ENCODE results near the gene UBIAD1. TPM values are rescaled to one million over a fixed set of nuclear protein-coding genes. Genes with fewer than 3 reads are reported as not detected.

Gene UBIAD1
- total and polyA plus RNA-seq, 2 of the 4 experiments (the other 2 are of a cell fraction) = 6.3 to 9.5 TPM

DNA sequence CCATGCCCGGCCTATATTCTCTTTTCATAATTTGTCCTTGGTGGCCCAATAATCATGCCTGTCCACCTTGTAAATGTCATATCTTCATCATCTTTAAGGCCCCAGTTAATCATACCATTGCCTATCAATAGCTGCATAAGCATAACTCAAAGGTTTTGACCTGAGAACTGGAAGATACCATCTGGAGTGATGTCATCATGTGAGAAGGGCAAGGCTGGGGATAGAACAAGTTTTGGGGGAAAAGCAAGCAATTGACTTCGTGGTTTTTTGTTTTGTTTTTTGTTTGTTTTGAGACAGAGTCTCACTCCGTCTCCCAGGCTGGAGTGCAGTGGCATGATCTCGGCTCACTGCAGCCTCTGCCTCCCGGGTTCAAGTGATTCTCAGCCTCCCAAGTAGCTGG is 6.2 kb downstream of the UBIAD1 start:
- CTCF ChIA-PET = no interaction called here
- H3K4me1 ChIP-seq (ENCODE audit: control insufficient read depth, insufficient read depth, low read length) = peaks cover 11% of the 10 kb centered on the region; the same call in 1 of the 2 replicates
- no peak overlapping the region for H2BK120ac ChIP-seq (ENCODE audit: low read depth, low read length)
- no peaks in the 10 kb centered on the region for H3K27me3 ChIP-seq (ENCODE audit: control insufficient read depth, insufficient read depth, low read length)
- TF ChIP-seq, protein P1, sequence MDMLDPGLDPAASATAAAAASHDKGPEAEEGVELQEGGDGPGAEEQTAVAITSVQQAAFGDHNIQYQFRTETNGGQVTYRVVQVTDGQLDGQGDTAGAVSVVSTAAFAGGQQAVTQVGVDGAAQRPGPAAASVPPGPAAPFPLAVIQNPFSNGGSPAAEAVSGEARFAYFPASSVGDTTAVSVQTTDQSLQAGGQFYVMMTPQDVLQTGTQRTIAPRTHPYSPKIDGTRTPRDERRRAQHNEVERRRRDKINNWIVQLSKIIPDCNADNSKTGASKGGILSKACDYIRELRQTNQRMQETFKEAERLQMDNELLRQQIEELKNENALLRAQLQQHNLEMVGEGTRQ (IDR thresholded peaks at IDR 0.05; ENCODE audit: low read depth, low read length) = no peak
- TF ChIP-seq MAFK (IDR thresholded peaks at IDR 0.05; ENCODE audit: low read depth, low read length) (no peak), CHD1 (IDR thresholded peaks at IDR 0.05; ENCODE audit: low read depth, low read length) (no peak), MAZ (IDR thresholded peaks at IDR 0.05; ENCODE audit: borderline replicate concordance, low read depth, low read length) (no peak), BHLHE40 (IDR thresholded peaks at IDR 0.05; ENCODE audit: low read depth, low read length) (no peak), MXI1 (IDR thresholded peaks at IDR 0.05; ENCODE audit: borderline replicate concordance, low read depth, low read length) (no peak), SMC3 (IDR thresholded peaks at IDR 0.05; ENCODE audit: low read depth, low read length) (no peak), FOS (IDR thresholded peaks at IDR 0.05; ENCODE audit: low read depth, low read length) (no peak), POLR2A (IDR thresholded peaks at IDR 0.05; ENCODE audit: low read depth, low read length) (no peak), CEBPB (IDR thresholded peaks at IDR 0.05; ENCODE audit: low read depth, low read length) (no peak), NFE2L2 (IDR thresholded peaks at IDR 0.05; ENCODE audit: low read depth, low read length) (no peak), RCOR1 (IDR thresholded peaks at IDR 0.05; ENCODE audit: insufficient replicate concordance, low read length) (no peak), CTCF (conservative IDR thresholded peaks at IDR 0.05; ENCODE audit: low read depth, low read length) (no peak), RFX5 (IDR thresholded peaks at IDR 0.05; ENCODE audit: low read depth, low read length) (no peak), RAD21 (IDR thresholded peaks at IDR 0.05; ENCODE audit: low read length) (no peak)
- TF ChIP-seq, protein P2, sequence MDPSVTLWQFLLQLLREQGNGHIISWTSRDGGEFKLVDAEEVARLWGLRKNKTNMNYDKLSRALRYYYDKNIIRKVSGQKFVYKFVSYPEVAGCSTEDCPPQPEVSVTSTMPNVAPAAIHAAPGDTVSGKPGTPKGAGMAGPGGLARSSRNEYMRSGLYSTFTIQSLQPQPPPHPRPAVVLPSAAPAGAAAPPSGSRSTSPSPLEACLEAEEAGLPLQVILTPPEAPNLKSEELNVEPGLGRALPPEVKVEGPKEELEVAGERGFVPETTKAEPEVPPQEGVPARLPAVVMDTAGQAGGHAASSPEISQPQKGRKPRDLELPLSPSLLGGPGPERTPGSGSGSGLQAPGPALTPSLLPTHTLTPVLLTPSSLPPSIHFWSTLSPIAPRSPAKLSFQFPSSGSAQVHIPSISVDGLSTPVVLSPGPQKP (IDR thresholded peaks at IDR 0.05; ENCODE audit: borderline replicate concordance, low read depth, low read length) = no peak
- H3K79me1 ChIP-seq (ENCODE audit: low read depth in 1 of 2, low read length in 2 of 2) = peaks cover 30% of the 10 kb centered on the region in 2 experiments
- no peak overlapping the region for H2BK15ac ChIP-seq (ENCODE audit: low read depth, low read length)
- H2AK5ac ChIP-seq (ENCODE audit: low read depth, low read length) = no peak overlapping the region
- H3K27ac ChIP-seq (ENCODE audit: insufficient read depth, low read length) = no peak overlapping the region
- peaks cover 11% of the 10 kb centered on the region; the same call in 1 of the 2 replicates for H4K20me1 ChIP-seq (ENCODE audit: insufficient read depth, low read length)
- H3K4ac ChIP-seq (ENCODE audit: low read depth, low read length) = no peak overlapping the region
- H3K9me3 ChIP-seq (ENCODE audit: control insufficient read depth, insufficient read depth, low read length) = no peaks in the 10 kb centered on the region
- no peak overlapping the region for H3K14ac ChIP-seq (replicated peaks; ENCODE audit: low read depth, low read length)
- no peak overlapping the region for H3K23ac ChIP-seq (ENCODE audit: low read depth, low read length)
- dilution Hi-C loops (cut with HindIII; ENCODE audit: low sequenced_read_pairs, unreplicated experiment) (no loop called here), in situ Hi-C loops (cut with MboI; ENCODE audit: low sequenced_read_pairs) (no loop called here), intact Hi-C loops (cut with micrococcal nuclease) (loop anchor here (10.0 kb wide), 1 partner anchor 456 kb away; the partner anchor contains the start of gene AGTRAP)
- H3K36me3 ChIP-seq (ENCODE audit: control insufficient read depth, insufficient read depth, low read length) = no peaks in the 10 kb centered on the region; the same call in none of the 2 replicates
- no TSS peak for BruUV-seq (replicated peaks)
- WGBS, 2 experiments (ENCODE audit: extremely low coverage in 2 of 2, insufficient read length in 1 of 2) = 87% methylated on average over 5 of the region's 5 CpGs; no CpG with 5 or more reads in 1 of the 2 experiments
- H3K4me3 ChIP-seq (ENCODE audit: insufficient read depth, low read depth, low read length) = no peak overlapping the region
- no peak overlapping the region for H2BK20ac ChIP-seq (ENCODE audit: low read depth, low read length)
- H3K4me2 ChIP-seq (ENCODE audit: low read depth, low read length) = no peak overlapping the region
- H2BK5ac ChIP-seq (ENCODE audit: low read depth, low read length, poor library complexity, severe bottlenecking) = no peak overlapping the region
- no peak overlapping the region for H2AK9ac ChIP-seq (replicated peaks; ENCODE audit: low read depth, low read length, poor library complexity)
- no peak overlapping the region for H4K91ac ChIP-seq (ENCODE audit: insufficient read depth, low read depth, low read length)
- no peak overlapping the region for H4K5ac ChIP-seq (ENCODE audit: low read depth, low read length)
- H3K9me1 ChIP-seq (ENCODE audit: insufficient read depth, low read length) = peaks cover 17% of the 10 kb centered on the region
- H3K9ac ChIP-seq (ENCODE audit: low read depth, low read length) = no peak overlapping the region
- ATAC-seq (ENCODE audit: low read depth) = no peak
- no peak overlapping the region for H4K8ac ChIP-seq (ENCODE audit: low read depth in 2 of 2, low read length in 2 of 2)
- DNase-seq = no peak
- POLR2A ChIA-PET (ENCODE audit: unreplicated experiment) = no interaction called here
- H3K18ac ChIP-seq (ENCODE audit: low read depth, low read length) = no peak overlapping the region
- H2AFZ ChIP-seq (replicated peaks; ENCODE audit: low read length, poor library complexity) = no peak overlapping the region
- no peak overlapping the region for H3K56ac ChIP-seq (ENCODE audit: extremely low read depth, insufficient read depth, low read length)
